Esophagus muscularis mucosa (tissue), 4 donors: ENCODE measurements around the gene B4GALT3. TPM values are rescaled to one million over a fixed set of nuclear protein-coding genes. Genes with fewer than 3 reads are reported as not detected.

Experiments
- DNase-seq: peaks from one replicate; pipeline ENCODE4 v3.0.0-alpha.2; 2017; ENCODE audit errors: extremely low spot score
- H3K27ac ChIP-seq, 4 donors: fragments of 200-600 bp; sonication (generic); replicated peaks in 1 of 4; 1 replicate in 3 of 4; 2 replicates in 1 of 4; pipeline ENCODE4 v1.5.1; 2016 to 2019; ENCODE audit warnings: mild to moderate bottlenecking in 1 of 4
- H3K27me3 ChIP-seq, 4 donors: fragments of 200-600 bp; sonication (generic); one replicate each; pipeline versions ENCODE4 v1.5.1 to v1.6.0; 2016 to 2019
- H3K36me3 ChIP-seq, 4 donors: fragments of 200-600 bp; sonication (generic); one replicate each; pipeline ENCODE4 v1.5.1; 2016 to 2019
- H3K4me1 ChIP-seq, 4 donors: fragments of 200-600 bp; sonication (generic); one replicate each; pipeline ENCODE4 v1.5.1; 2016 to 2019
- H3K4me3 ChIP-seq, 4 donors: fragments of 200-600 bp; sonication (generic); 1 replicate in 2 of 4; 2 replicates in 2 of 4; pipeline ENCODE4 v1.5.1; 2016 to 2019; ENCODE audit warnings: mild to moderate bottlenecking in 4 of 4, moderate library complexity in 1 of 4
- H3K9me3 ChIP-seq, 4 donors: fragments of 200-600 bp; sonication (generic); 1 replicate in 3 of 4; 2 replicates in 1 of 4; pipeline ENCODE4 v1.5.1; 2016 to 2019
- EP300 ChIP-seq: sonication (generic); formaldehyde crosslinking; IDR thresholded peaks from one replicate; pipeline ENCODE4 v1.6.1; 2017; ENCODE audit warnings: antibody characterized with exemption
- POLR2A ChIP-seq: fragments of 450-650 bp; IDR thresholded peaks from one replicate; pipeline ENCODE4 v1.6.1; 2017; ENCODE audit warnings: antibody characterized with exemption, moderate library complexity, mild to moderate bottlenecking, low read depth
- POLR2AphosphoS5 ChIP-seq, 2 donors: sonication (generic); formaldehyde crosslinking; IDR thresholded peaks; one replicate each; pipeline ENCODE4 v1.6.1; 2017; ENCODE audit warnings: antibody characterized with exemption in 2 of 2
- WGBS: methylation state at CpG from one replicate; pipeline ENCODE4 v1.1.5; 2018; 5-methylcytosine and 5-hydroxymethylcytosine counted together
- intact Hi-C: fragments of 100-400 bp; cut with DNase I; formaldehyde crosslinking; loops from one replicate; pipeline ENCODE4 v1.15.1; 2023
- total RNA-seq, 4 donors: library from RNA; depleted of rRNA; stranded (reverse); fragments of >200 nt; gene quantifications; one replicate each; pipeline versions ENCODE4 v1.1.0 to v1.2.1, GENCODE V29; 2016
- TF ChIP-seq, protein P1 (sequence below), 3 experiments: fragments of 200-600 bp in 2 of 3; fragments of 450-650 bp in 1 of 3; sonication (generic) in 2 of 3; IDR thresholded peaks; one replicate each; pipeline ENCODE4 v1.5.1; 2017 to 2019; ENCODE audit warnings: antibody characterized with exemption in 3 of 3, mild to moderate bottlenecking in 2 of 3, moderate library complexity in 1 of 3

The B4GALT3 gene
- total RNA-seq, 4 donors from 2014 or later: 14.1 to 26.5 (median 21.8) TPM

DNA sequence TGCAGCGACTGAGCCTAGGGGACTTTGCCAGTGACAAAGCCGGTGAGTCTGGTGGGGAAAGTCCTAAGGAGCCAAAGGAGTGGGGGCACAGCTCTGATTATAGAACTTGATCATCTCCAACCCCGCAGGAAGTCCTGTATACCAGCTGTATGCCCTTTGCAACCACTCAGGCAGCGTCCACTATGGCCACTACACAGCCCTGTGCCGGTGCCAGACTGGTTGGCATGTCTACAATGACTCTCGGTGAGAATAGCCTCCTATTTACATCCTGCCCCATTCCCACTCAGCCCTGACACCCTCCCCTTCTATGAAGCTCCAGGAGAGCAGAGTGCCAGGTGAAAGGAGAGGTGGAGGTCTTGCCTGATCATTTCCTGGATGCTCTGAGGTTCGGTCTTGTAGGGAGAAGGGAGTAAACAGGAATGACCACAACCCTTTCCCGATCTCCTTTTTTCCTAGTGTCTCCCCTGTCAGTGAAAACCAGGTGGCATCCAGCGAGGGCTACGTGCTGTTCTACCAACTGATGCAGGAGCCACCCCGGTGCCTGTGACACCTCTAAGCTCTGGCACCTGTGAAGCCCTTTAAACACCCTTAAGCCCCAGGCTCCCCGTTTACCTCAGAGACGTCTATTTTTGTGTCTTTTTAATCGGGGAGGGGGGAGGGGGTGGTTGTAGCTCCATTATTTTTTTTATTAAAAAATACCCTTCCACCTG is 12.3 kb downstream of the B4GALT3 start:
- intact Hi-C loops: no loop called here
- 54% methylated on average over 11 of the region's 14 CpGs for WGBS
- Histone ChIP-seq H3K36me3 (peaks cover 0 to 66% (median 49%) of the 10 kb centered on the region in 4 donors), H3K9me3 (no peaks in the 10 kb centered on the region), H3K27me3 (peaks cover 0 to 3% (median 0%) of the 10 kb centered on the region in 4 donors), H3K4me1 (peaks cover 38 to 60% (median 51%) of the 10 kb centered on the region in 4 donors), H3K27ac (peak overlapping the region; percentile 86 to 91 (median 88)), H3K4me3 (peak overlapping the region; percentile 67 to 83 (median 73))
- DNase-seq: peak; percentile 34
- TF ChIP-seq POLR2A: no peak
- TF ChIP-seq EP300: no peak
- TF ChIP-seq POLR2AphosphoS5 (IDR thresholded peaks at IDR 0.05): no peak
- TF ChIP-seq, protein P1, sequence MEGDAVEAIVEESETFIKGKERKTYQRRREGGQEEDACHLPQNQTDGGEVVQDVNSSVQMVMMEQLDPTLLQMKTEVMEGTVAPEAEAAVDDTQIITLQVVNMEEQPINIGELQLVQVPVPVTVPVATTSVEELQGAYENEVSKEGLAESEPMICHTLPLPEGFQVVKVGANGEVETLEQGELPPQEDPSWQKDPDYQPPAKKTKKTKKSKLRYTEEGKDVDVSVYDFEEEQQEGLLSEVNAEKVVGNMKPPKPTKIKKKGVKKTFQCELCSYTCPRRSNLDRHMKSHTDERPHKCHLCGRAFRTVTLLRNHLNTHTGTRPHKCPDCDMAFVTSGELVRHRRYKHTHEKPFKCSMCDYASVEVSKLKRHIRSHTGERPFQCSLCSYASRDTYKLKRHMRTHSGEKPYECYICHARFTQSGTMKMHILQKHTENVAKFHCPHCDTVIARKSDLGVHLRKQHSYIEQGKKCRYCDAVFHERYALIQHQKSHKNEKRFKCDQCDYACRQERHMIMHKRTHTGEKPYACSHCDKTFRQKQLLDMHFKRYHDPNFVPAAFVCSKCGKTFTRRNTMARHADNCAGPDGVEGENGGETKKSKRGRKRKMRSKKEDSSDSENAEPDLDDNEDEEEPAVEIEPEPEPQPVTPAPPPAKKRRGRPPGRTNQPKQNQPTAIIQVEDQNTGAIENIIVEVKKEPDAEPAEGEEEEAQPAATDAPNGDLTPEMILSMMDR (IDR thresholded peaks at IDR 0.05): no peak

DNA sequence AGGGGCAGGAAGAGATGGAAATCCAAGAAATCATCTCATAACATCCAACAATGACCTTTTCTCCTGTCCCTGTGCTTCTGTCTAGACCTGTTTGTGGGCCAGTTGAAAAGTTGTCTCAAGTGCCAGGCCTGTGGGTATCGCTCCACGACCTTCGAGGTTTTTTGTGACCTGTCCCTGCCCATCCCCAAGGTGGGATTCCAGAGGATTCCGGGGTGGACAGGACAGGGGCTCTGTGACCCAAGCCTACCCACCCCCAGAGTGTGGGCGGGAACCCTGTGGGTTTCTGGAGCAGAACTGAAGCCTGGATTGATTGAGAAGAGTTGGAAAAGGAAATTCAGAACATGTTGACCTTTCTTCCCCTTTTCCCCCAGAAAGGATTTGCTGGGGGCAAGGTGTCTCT is 13.5 kb downstream of the B4GALT3 start:
- H3K27me3 ChIP-seq: peaks cover 0 to 3% (median 0%) of the 10 kb centered on the region in 4 donors
- 94% methylated on average over 5 of the region's 5 CpGs for WGBS
- no peaks in the 10 kb centered on the region for H3K9me3 ChIP-seq
- no peak overlapping the region for H3K4me3 ChIP-seq
- peaks cover 0 to 53% (median 36%) of the 10 kb centered on the region in 4 donors for H3K36me3 ChIP-seq
- no peak overlapping the region for H3K27ac ChIP-seq
- DNase-seq: no peak
- H3K4me1 ChIP-seq: peaks cover 42 to 66% (median 58%) of the 10 kb centered on the region in 4 donors
- intact Hi-C loops: no loop called here
- no peak for TF ChIP-seq POLR2AphosphoS5 (IDR thresholded peaks at IDR 0.05)
- TF ChIP-seq EP300: no peak
- TF ChIP-seq, protein P1 (IDR thresholded peaks at IDR 0.05): no peak
- TF ChIP-seq POLR2A: no peak

DNA sequence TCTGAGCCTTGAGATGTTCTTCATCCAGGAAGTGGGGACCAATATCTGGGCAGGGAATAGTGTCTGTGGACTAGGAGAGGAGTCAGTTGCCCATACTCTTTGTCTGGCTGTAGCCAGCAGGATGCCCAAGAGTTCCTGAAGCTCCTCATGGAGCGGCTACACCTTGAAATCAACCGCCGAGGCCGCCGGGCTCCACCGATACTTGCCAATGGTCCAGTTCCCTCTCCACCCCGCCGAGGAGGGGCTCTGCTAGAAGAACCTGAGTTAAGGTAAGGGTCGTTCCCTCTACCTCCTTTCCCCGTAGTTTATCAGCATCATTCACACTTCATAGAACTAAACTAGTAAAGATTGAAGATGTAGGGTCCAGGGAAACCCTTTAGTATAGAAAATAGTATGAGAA is 14.5 kb downstream of the B4GALT3 start:
- no peak overlapping the region for H3K4me3 ChIP-seq
- intact Hi-C loops: no loop called here
- TF ChIP-seq EP300: no peak
- TF ChIP-seq, protein P1 (IDR thresholded peaks at IDR 0.05): no peak
- no peak for TF ChIP-seq POLR2AphosphoS5 (IDR thresholded peaks at IDR 0.05)
- 90% methylated on average over 10 of the region's 10 CpGs for WGBS
- H3K36me3 ChIP-seq: peaks cover under 1 to 54% (median 37%) of the 10 kb centered on the region in 4 donors
- H3K27me3 ChIP-seq: peaks cover 0 to 3% (median 0%) of the 10 kb centered on the region in 4 donors
- DNase-seq: peak; percentile 83
- H3K4me1 ChIP-seq: peaks cover 44 to 65% (median 58%) of the 10 kb centered on the region in 4 donors
- no peak overlapping the region for H3K27ac ChIP-seq
- no peaks in the 10 kb centered on the region for H3K9me3 ChIP-seq

DNA sequence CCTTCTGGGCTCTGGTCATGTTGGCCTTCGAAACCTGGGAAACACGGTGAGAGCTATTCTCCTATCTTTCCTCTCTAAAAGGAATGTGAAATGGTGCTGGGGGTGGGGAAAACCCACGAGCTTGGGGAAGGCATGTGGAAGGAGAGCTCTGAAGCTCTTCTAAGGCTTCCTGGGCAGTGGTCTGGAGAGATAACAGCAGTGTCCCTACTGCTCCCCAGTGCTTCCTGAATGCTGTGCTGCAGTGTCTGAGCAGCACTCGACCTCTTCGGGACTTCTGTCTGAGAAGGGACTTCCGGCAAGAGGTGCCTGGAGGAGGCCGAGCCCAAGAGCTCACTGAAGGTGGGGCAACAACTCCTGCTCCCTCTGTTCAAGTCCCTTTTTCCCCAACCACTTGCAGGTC is 15.3 kb downstream of the B4GALT3 start:
- Histone ChIP-seq H3K36me3 (peaks cover 5 to 61% (median 42%) of the 10 kb centered on the region in 4 donors), H3K27me3 (peaks cover 0 to 3% (median 0%) of the 10 kb centered on the region in 4 donors), H3K27ac (no peak overlapping the region), H3K4me3 (no peak overlapping the region), H3K4me1 (peaks cover 37 to 57% (median 51%) of the 10 kb centered on the region in 4 donors), H3K9me3 (no peaks in the 10 kb centered on the region)
- DNase-seq: peak; percentile 55
- intact Hi-C loops: no loop called here
- TF ChIP-seq, protein P1 (IDR thresholded peaks at IDR 0.05): no peak
- TF ChIP-seq EP300 (no peak), POLR2A (no peak), POLR2AphosphoS5 (IDR thresholded peaks at IDR 0.05) (no peak)
- WGBS: 87% methylated on average over 7 of the region's 7 CpGs
